Inflammatory macrophage (primary cell): ENCODE data around the gene GPRC5B.

ENCODE experiments used
- DNase-seq, 2 donors: peaks; one replicate each; pipeline ENCODE4 v3.0.0-alpha.2; 2020 to 2022

GPRC5B gene

GRCh38 chr16:19872179-19872863, 12.3 kb downstream of the GPRC5B start:
- no peak for DNase-seq

DNA sequence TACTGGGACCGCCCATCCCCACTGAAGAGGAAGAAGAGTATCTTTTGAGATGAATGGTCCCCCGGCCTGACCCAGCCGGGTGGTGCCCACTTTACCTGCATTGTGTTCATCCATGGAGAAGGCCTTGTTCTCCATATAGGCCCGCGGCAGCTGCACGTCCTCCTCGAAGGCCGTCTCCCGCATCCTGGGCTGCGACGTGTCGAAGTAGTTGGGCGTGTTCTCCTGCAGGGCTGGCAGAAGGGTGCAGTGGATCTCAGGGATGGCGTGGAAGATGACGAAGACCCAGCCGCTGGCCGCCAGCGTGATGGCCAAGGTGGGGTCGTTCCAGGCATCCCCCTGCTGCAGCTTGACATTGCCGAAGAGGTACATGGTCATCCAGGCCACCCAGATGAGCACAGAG, 12.9 kb downstream of the GPRC5B start:
- no peak for DNase-seq

GRCh38 chr16:19868421-19868820, 16.2 kb downstream of the GPRC5B start:
- no peak for DNase-seq

DNA sequence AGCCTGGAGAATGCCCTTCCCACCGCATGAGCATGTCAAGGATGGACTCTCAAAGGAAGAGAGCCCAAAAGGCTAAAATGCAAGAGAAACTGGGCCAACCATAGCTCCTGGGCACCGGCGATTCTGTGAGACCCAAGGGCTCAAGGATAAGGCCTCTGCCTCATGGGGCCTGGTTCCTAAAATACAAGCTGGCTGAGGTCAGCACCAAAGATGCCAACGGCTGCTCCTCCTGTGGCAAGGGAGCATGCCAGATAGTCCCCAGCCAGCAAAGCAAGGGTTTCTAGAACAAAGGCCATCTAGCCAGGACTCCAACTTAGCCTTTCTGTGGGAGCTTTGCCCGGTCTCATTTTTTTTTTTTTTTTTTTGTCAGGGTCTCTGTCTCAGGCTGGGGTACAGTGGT, 20.1 kb downstream of the GPRC5B start:
- DNase-seq: no peak

DNA sequence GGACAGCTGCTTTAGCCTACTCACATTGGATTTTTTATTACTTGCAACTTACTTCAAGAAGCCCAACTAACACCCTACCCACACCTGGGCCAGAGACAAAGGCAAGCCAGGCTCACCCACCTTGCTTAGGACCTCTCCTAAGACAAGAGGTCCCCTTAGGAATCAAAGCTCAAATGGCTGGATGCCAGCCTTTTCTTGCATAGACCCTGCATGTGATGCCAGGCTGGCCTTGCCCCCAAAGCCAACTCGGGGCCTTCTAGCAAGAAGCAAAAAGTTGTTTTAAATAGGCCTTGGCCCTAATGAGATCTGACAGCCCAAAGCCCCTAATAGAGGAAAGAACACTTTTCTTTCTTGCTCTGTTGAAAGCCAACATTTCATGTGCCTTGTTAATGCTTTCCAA, 20.7 kb downstream of the GPRC5B start:
- no peak for DNase-seq

DNA sequence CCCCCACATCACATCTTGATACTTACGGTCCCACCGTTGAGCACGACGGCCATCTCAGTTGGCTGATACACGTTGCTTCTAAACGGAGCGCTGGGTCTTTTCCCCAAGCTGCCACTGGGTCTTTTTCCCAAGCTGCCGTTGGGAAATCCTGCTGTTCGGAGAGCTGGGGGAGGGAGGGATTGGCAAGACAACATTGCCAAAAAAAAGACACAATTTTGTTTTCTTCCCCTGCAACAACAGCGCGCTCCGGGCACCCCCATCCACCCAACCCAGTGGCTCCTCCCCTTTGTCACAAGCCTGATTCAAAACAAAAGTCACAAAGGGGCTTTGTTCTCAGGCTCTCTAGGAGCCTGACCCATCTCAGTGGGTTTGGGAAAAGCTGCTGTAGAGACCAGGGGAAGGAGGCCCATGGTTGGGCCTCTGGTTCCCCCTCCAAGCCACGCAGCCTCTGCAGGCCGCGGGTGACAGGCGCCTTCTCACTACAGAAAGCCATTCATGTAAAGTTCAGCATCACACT, 22.8 kb downstream of the GPRC5B start:
- DNase-seq: no peak

GRCh38 chr16:19861133-19861532, 23.5 kb downstream of the GPRC5B start:
- no peak for DNase-seq

GRCh38 chr16:19860166-19861041, 24.2 kb downstream of the GPRC5B start:
- no peak for DNase-seq

- no peak for DNase-seq
These were observed 25.0 kb downstream of the GPRC5B start for GRCh38 chr16:19859603-19860002.

DNA sequence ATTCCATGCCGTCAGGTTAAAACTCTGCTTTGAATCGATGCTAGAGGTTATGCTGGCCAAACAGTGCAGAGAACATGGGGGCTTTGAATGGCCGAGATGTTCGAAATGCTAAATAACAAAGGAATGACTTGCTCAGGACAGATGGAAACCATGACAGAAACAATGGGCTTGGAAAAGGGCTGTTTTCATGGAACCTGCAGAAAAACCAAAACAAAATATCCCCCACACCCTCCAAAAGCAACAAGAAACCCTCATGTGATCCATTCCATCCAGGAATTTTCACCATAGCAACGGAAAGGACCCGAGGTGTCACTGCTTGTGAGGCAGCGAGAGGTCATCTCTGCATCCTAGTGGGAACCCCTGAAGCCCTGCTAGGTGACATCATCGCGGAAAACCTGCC, 25.5 kb downstream of the GPRC5B start:
- DNase-seq: no peak

GRCh38 chr16:19858340-19859018, 26.2 kb downstream of the GPRC5B start:
- DNase-seq: no peak

DNA sequence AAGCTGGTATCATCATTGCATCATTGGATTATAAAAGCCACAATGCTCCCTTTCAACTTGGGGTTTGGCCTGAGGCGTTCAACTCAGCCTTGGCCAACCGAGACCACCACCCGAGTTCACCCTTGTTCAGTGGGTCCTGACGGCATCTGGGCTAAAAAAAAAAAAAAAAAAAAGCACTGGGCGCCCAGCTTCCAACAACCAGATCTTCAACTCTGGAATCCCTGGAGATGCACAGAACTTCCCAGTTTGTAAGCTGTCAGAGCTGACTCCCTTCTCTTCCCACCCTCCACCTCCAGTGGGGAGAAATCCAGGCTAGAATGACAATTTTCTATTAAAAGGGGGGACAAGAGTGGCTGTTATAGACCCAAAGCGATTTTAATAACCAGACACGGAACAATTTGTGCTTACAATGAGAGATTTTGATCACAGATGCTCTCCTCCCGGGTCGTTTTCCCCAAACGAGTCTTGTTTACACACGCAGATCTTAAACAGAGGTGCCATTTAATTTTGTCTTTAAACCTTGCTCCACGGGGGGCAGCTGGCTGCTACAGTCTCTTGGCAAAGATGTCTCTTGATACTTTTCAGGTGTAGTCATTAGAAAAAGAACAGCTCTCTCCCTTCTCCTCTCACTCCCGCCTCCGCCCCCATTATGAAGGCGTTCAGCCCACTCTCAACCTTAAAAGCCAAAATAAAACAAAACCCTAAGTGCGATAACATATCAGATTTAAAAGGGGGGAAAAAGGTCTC, 26.9 kb downstream of the GPRC5B start:
- no peak for DNase-seq

DNA sequence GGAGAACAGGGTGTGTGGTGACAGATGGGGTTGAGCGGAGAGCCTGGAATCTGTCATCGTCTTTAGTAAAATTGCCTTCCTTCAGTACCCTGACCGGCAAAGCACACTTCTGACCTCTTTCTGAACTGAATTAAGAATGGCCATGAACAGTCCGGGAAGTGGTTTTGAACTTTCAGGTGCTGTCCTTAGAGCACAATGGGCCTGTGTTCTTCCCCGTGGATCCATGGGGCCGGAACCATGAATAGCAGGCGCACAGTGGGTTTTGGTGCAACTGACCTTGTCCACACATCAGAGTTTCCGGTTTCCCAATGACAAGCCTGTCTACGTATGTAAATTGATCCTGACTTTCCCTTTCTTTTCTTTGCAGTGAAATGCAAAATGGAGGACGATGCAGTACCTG, 28.5 kb downstream of the GPRC5B start:
- DNase-seq: no peak

GRCh38 chr16:19854543-19854876, 30.1 kb downstream of the GPRC5B start:
- no peak for DNase-seq

DNA sequence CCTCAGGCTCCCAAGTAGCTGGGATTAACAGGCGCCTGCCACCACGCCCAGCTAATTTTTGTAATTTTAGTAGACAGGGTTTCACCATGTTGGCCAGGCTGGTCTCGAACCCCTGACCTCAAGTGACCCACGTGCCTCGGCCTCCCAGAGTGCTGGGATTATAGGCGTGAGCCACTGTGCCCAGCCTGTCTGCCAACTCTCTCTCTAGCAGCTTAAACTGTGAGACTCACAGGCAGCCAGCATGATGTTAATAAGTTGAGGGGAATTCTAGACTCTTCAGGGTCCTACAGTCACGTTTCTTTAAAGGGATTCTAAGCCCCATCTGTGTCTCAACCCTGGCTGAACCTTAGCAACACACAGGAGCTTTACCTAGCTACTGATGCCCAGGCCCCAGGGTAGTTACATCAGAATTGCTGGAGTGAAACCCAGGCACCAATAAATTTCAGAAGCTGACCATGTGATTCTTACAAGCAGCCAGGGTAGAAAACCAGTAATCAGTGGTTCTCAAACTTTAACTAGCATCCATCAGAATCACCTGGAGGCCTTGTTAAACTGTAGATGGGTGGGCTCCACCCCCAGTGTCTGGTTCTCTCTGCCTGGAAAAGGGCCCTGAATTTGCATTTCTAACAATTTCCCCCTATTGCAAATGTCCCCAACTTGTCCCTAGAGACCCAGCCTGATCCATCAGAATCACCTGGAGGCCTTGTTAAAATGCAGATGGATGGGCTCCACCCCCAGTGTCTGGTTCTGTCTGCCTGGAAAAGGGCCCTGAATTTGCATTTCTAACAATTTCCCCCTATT, 30.7 kb downstream of the GPRC5B start:
- no peak for DNase-seq

DNA sequence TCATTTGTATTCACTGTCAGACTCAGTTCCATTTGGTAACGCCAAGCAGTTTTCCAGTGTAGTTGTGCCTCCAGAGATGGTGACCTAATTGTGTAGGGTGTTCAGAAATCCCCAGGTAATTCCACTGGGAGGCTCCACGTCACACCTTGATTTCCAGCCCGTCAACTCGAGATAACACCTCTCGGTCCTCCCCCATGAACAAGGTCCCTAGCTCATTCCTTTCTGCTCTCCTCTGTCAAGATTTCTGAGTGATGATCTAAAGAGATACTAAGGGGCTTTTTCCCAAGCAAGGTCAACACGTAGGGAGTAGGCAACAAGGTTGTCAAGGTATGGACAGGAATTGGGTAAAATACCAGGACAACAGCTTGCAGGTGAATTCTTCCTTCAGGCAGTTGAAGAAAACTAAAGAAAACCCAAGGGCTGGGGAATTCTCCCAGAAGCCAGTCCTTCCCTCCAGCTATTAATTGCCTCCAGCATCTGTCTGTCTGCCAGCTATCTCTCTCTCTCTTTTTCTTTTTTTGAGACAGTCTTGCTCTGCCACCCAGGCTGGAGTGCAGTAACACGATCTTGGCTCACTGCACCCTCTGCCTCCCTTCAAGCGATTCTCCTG, 31.4 kb downstream of the GPRC5B start:
- no peak for DNase-seq

DNA sequence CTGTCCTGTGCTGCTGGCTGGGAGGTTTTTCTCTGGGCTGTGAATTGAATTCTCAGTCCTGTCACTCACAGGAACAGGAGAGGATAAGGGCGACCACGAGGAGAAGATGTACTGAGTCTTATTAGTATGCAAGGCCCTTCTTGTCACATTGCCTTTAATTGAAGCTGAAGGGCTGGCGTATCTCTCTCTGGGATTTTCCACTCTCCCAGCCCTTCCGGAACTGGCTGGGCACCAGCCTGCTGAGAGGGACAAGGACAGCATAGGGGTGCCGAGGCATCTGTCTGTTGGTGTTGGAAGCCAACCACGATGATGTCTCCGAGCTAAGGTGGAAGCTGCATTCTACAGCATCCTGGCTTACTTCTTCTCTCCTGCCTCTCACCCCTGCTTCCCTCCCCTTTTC, 33.2 kb downstream of the GPRC5B start:
- no peak for DNase-seq

GRCh38 chr16:19850131-19850817, 34.4 kb downstream of the GPRC5B start:
- DNase-seq: no peak

DNA sequence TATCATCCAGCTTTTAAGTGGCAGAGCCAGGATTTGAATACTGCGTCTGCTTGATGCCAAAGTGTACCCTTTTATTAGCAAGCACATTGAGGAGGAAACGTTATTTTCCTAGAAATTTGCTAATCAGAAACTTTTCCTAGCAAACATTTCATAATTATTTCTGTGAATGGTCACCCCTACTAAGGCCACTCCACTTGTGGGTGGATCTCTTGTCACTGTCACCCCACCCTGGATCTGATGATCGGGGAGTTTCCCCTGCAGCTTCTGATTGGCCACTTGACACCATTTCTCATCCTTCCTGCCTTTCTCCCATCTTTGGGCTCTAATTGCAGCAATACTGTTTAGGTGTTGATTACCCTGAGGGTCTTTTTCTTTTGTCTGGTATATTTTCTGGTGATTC, 35.9 kb downstream of the GPRC5B start:
- peak in 1 of 2 donors; percentile 43 for DNase-seq

GRCh38 chr16:19846436-19846835, 38.2 kb downstream of the GPRC5B start:
- DNase-seq: no peak
